GM10248 (cell line): ENCODE measurements around the gene ZNF77.
"Not testable (repeated sequence)": the region's sequence is repeated elsewhere in the genome, so short reads cannot be mapped to it uniquely, and the experiment has no call there.

ENCODE experiments used
- CTCF ChIA-PET: fragments of 300-600 bp; sonication (Branson Sonifier 250); formaldehyde crosslinking; extraction: SDS; loops from one replicate; lab custom pipeline; 2021; ENCODE audit warnings: antibody characterized with exemption; lab: Yijun Ruan, JAX
- POLR2A ChIA-PET: fragments of 350-650 bp; sonication (Branson Sonifier 250); formaldehyde crosslinking; extraction: SDS; loops from one replicate; lab custom pipeline; 2020; ENCODE audit warnings: antibody characterized with exemption; lab: Yijun Ruan, JAX
- DNase-seq: peaks from one replicate; pipeline ENCODE4 v3.0.0; 2012; ENCODE audit errors: extremely low spot score
- TF ChIP-seq, protein P1 (sequence below): IDR thresholded peaks from 2 replicates; pipeline ENCODE4 v1.5.1; 2012; ENCODE audit warnings: mild to moderate bottlenecking, low read depth; ENCODE audit errors: extremely low read depth, missing control alignments, control extremely low read depth

Gene ZNF77

DNA sequence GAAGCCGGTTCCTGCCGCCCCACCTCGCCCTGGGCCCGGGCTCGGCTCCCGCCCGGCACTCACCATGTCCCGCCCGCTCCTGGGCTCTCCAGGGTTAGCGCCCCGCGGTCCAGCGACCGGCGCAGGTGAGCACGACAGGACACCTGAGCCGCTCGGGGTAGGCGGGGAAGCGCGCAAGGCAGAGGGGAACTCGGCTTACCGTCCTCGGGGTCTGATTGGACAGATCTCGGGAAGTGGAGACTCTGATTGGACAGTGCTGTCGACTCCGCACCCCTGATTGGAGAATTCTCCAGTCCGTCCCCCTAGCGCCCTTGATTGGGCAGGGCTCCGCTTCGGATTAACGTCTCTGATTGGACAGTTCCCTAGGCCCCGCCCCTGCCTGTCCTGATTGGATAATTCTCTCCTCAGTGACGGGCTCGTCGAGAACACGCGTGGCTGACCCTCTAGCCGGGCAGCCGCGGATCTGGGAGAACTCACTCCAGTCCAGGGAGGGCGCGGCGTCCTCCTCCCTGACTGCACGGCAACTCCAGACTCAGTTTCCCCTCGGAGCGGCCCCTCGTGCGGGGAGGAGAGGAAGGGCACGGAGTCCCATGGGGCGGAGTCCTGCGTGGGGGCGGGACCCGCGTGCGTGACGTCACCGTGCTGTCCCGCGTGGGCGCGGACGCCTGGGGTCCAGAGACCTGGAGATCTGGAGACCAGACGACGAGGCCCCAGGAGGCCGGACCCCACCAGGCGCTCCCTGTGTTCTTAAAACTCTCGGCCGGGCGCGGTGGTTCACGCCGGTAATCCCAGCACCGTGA is at the start of gene ZNF77:
TSS of gene ZNF77 (minus strand) at position 197 of the 800 bp plus-strand sequence. CDS start at position 66, 131 bp downstream.
- ChIA-PET CTCF (no interaction called here), POLR2A (interaction anchor here (0.6 kb wide), 1 partner anchor 94 kb away, joined by 5 read pairs; no protein-coding TSS in a partner anchor)
- peak; percentile 100 for DNase-seq
- TF ChIP-seq, protein P1, sequence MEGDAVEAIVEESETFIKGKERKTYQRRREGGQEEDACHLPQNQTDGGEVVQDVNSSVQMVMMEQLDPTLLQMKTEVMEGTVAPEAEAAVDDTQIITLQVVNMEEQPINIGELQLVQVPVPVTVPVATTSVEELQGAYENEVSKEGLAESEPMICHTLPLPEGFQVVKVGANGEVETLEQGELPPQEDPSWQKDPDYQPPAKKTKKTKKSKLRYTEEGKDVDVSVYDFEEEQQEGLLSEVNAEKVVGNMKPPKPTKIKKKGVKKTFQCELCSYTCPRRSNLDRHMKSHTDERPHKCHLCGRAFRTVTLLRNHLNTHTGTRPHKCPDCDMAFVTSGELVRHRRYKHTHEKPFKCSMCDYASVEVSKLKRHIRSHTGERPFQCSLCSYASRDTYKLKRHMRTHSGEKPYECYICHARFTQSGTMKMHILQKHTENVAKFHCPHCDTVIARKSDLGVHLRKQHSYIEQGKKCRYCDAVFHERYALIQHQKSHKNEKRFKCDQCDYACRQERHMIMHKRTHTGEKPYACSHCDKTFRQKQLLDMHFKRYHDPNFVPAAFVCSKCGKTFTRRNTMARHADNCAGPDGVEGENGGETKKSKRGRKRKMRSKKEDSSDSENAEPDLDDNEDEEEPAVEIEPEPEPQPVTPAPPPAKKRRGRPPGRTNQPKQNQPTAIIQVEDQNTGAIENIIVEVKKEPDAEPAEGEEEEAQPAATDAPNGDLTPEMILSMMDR: no peak

DNA sequence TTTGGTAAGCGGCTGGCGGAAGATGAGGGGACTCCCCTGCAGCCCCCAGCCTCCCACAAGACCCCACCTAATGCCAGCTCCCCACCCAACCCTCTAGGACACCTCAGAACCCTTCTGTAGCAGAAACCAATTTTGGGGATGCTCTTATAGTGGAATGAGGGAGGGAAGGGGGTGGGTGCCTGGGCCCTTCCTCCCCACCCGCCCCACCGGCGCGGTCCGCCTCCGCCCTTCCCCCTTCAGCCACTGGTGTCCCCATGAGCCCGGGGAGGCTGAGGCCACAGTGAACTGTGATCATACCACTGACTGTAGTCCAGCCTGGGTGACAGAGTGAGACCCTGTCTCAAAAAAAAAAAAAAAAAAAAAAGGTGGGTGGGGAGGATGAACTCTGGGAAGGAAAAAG is 48.8 kb upstream of the ZNF77 start:
- no peak for DNase-seq
- ChIA-PET POLR2A (no interaction called here), CTCF (no interaction called here)
- TF ChIP-seq, protein P1: no peak

DNA sequence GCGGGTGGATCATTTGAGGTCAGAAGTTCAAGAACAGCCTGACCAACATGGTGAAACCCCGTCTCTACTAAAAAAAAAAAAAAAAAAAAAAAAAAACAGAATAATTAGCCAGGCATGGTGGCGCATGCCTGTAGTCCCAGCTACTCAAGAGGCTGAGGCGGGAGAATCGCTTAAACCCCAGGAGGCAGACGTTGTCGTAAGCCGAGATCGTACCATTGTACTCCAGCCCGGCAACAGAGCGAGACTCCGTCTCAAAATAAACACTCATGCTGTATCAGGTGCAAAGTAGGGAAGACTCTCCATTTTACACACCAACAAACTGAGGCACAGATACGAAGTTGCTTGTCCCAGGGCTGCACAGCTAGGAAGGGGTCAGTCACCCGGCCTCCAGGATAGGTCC is 48.2 kb upstream of the ZNF77 start:
- POLR2A ChIA-PET: no interaction called here
- CTCF ChIA-PET: no interaction called here
- TF ChIP-seq, protein P1: no peak
- no peak for DNase-seq

DNA sequence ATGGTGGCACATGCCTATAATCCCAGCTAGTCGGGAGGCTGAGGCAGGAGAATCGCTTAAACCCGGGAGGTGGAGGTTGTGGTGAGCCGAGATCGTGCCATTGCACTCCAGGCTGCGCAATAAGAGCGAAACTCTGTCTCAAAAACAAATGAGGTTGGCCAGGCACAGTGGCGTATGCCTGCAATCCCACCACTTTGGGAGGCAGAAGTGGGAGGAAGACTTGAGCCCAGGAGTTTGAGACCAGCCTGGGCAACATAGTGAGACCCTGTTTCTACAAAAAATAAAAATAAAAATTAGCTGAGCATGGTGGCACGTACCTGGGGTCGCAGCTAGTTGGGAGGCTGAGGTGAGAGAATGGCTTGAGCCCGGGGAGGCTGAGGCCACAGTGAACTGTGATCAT is 47.6 kb upstream of the ZNF77 start:
- DNase-seq, CTCF ChIA-PET, POLR2A ChIA-PET: not testable (repeated sequence)

DNA sequence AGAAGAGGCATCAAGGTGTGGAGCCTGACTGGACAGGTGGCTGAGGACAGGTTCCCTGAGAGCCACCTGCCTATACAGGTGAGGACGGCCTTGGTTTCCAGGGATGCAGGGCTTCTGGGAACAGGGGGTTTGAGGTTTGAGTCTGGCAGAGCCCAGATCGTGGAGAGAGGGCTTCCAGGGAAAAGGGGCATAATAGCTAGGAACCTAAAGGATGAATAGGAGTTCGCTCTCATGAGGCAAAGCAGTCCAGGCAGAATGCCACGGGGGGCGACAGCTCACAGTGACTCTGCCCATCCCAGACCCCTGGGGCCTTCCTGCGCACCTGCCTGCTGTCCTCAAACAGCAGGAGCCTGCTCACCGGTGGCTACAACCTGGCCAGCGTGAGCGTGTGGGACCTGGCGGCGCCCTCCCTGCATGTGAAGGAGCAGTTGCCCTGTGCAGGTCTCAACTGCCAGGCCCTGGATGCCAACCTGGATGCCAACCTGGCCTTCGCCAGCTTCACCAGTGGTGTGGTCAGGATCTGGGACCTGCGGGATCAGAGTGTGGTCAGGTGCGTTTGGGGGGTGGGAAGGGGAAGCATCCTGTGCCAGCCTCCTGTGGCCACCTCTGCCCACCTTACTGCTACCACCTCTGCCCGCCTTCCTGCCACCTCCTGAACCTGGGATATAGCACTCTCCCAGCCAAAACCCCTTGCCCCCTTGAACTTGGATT is 44.6 kb upstream of the ZNF77 start:
- no peak for DNase-seq
- POLR2A ChIA-PET: no interaction called here
- CTCF ChIA-PET: interaction anchor here (0.9 kb wide), 1 partner anchor 114 kb away, joined by 3 read pairs; no protein-coding TSS in a partner anchor
- TF ChIP-seq, protein P1: no peak

DNA sequence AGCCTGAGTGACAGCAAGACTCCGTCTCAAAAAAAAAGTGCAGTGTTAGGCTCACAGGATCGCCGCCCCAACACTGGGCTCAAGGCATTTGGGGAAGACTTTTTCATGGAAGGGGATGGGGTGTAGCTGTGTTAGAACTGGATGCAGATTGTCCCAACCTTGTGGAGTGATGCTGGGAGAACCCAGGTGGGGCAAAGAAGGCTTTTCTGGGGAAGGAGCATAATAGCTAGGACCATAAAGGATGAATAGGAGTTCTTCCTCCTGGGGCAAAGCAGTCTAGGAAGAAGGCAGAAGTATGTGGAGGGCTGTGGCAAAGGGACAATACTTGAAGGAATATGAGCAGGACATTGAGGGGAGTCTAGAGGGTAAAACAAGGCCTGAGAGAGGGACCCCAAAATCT is 43.8 kb upstream of the ZNF77 start:
- POLR2A ChIA-PET: no interaction called here
- TF ChIP-seq, protein P1: no peak

DNA sequence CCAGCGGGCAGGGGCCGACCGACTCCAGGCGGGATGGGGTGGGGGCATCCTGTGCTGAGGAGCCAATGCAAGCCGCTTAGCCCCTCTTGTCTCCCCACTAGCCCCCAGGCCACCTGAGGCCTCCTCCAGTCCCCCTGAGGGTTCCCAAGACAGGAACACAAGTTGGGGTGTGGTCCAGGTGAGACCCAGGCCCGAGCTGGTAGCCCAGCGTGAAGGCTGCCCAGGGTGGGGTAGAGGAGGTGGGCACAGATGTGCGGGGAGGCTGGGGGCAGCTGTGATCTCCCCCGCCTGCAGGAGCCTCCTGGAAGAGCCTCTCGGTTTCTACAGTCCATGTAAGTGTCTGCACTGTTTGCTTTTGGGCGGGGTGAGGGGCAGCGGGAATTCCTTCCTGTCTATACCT is 43.0 kb upstream of the ZNF77 start:
- CTCF ChIA-PET: no interaction called here

More for the DNA sequence above, 43.8 kb upstream of the ZNF77 start:
- CTCF ChIA-PET: interaction anchor here (0.9 kb wide), 1 partner anchor 115 kb away, joined by 3 read pairs; no protein-coding TSS in a partner anchor
- DNase-seq: no peak

More for the DNA sequence above, 43.0 kb upstream of the ZNF77 start:
- no peak for DNase-seq
- TF ChIP-seq, protein P1: no peak
- POLR2A ChIA-PET: no interaction called here
